ENCODE data around the gene ZFYVE28. TPM values are rescaled to one million over a fixed set of nuclear protein-coding genes. Genes with fewer than 3 reads are reported as not detected.
"Not testable (repeated sequence)": the region's sequence is repeated elsewhere in the genome, so short reads cannot be mapped to it uniquely, and the experiment has no call there.

The ZFYVE28 gene
- total RNA-seq, 1 donor from 2014 or later: 0.86 TPM

DNA sequence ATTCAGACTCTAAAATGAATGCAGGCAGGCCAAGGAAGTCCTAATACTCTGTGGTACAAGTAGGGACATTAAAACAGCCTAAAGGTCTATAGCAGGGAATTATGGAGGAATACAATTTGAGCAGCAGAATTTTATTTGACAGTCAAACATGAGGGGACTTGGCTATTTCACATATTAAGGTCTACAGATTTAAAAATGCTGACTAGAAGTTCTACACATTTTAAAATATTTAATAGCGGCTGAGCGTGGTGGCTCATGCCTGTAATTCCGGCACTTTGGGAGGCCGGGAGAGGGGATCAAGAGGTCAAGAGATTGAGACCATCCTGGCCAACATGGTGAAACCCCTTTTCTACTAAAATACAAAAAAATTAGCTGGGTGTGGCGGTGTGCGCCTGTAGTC is 187.4 kb downstream of the ZFYVE28 start:
- no peak for DNase-seq (ENCODE audit: low read depth)

DNA sequence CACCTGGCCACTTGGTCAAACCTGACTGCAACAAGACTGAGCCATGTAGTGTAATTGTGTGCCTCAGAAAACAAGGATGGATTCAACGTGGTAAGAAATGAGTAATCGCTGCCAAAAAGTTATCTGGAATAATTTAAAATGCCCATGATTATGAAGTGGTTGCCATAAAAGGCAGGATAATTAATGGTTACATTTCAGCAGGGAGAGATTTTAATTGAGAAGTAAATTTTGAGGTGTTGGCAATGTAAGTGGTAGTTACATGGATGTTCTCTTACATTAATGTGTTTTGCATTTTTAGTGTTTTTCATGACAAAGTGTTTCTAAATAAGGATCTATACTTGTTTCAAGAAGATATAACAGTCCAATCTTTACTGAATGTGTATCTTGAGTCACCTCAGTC is 192.2 kb downstream of the ZFYVE28 start:
- DNase-seq (ENCODE audit: low read depth): no peak

DNA sequence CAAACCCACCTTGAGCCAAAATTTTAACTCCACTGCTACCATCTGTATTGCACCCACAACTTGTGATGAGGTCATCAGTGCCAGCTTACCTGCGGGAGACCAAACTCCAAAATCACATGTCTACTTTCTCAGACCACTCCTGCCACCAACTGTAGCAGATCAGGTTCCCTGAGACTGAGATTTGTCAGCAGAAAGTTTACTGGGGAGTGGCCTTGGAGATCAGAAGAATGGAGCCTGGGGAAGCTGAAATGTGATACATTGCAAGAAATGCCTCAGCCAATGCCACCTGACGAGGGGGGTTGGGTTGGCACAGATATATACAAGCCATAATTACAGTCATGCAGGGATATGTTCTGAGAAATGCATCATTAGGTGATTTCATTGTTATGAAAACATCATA is 195.6 kb downstream of the ZFYVE28 start:
- DNase-seq (ENCODE audit: low read depth): peak; percentile 55

DNA sequence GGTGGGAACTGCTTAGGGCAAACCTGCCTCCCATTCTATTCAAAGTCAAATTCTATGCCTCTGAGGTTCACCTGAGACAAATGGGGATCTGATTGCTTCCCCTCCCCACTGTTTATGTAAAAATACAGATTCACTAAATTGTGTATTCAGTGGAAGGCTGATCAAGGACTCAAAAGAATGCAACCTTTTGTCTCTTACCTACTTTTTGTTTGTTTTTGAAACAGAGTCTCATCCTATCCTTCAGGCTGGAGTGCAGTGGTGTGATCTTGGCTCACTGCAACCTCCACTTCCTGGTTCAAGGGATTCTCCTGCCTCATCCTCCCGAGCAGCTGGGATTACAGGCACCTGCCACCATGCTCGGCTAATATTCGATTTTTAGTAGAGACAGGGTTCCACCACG is 197.1 kb downstream of the ZFYVE28 start:
- DNase-seq (ENCODE audit: low read depth): not testable (repeated sequence)

DNA sequence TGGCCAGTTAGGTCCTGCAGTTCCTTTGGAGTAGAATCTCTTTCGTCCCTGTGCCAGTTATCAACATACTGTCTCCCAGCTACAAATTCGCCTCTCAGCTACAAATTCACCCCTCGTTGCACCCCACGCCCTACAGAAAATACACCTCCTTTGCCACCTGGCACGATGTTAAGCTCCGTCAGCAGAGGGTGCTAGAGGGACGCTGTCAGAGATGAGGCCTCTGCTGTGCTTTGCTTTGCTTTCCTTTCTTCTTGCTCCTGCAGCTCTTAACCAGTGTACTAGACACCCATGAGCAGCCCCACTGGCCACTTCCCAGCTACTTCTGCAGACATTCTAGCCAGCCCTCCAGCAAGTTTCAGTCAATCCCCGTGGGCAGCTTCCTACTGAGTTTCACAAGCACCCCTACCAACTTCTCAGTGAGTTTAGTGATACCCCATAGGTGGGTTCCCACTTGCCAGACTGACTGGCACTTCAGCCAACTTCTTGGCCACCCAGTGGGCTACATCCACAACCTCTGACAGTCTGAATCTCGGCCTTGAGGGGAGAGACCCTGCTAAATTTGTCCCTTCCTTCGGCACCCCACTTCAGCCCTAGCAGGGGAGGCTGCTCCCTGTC is 198.3 kb downstream of the ZFYVE28 start:
- DNase-seq (ENCODE audit: low read depth): peak; percentile 78

Other genes starting within 250 kb of the ZFYVE28 start
- 12.5 and 13.1 TPM in 2 replicates for gene HAUS3, start 176.5 kb downstream of the ZFYVE28 start, total RNA-seq
- 5.5 and 7.8 TPM in 2 replicates for gene POLN, start 176.5 kb downstream of the ZFYVE28 start, total RNA-seq
- gene MXD4, start 156.5 kb downstream of the ZFYVE28 start, total RNA-seq: 39.3 and 56.4 TPM in 2 replicates
- gene CFAP99, start 310 bp upstream of the ZFYVE28 start, total RNA-seq: not detected in 2 replicates
- 42.0 and 56.3 TPM in 2 replicates for gene RNF4, start 50.5 kb upstream of the ZFYVE28 start, total RNA-seq
- 13.9 and 15.2 TPM in 2 replicates for gene FAM193A, start 118.0 kb upstream of the ZFYVE28 start, total RNA-seq

Data from myocyte (in vitro differentiated cells).